Muscle layer of duodenum (tissue), 2 donors: ENCODE measurements around the gene CYP27C1.

ENCODE experiments used
- H3K27ac ChIP-seq: one replicate; pipeline ENCODE4 v1.7.0; 2013; ENCODE audit warnings: mild to moderate bottlenecking, low read length
- H3K27me3 ChIP-seq: one replicate; pipeline ENCODE4 v1.7.0; 2013; ENCODE audit warnings: low read depth, mild to moderate bottlenecking, control low read depth, low read length
- H3K36me3 ChIP-seq, 2 donors: one replicate each; pipeline ENCODE4 v1.7.0; 2013; ENCODE audit warnings: low read length in 2 of 2, control low read depth in 1 of 2, mild to moderate bottlenecking in 1 of 2; ENCODE audit not compliant: insufficient read depth in 2 of 2, control insufficient read depth in 1 of 2
- H3K4me1 ChIP-seq, 2 donors: one replicate each; pipeline ENCODE4 v1.7.0; 2013; ENCODE audit warnings: low read length in 2 of 2, mild to moderate bottlenecking in 2 of 2, control low read depth in 1 of 2, moderate library complexity in 1 of 2; ENCODE audit not compliant: insufficient read depth in 2 of 2, control insufficient read depth in 1 of 2
- H3K4me3 ChIP-seq, 2 donors: one replicate each; pipeline ENCODE4 v1.7.0; 2013; ENCODE audit warnings: low read length in 2 of 2, low read depth in 1 of 2, mild to moderate bottlenecking in 1 of 2
- H3K9me3 ChIP-seq, 2 donors: one replicate each; pipeline ENCODE4 v1.7.0; 2013; ENCODE audit warnings: low read length in 2 of 2, control low read depth in 1 of 2, mild to moderate bottlenecking in 1 of 2; ENCODE audit not compliant: control insufficient read depth in 1 of 2
- donor health status: healthy.

CYP27C1 gene

GRCh38 chr2:127200962-127201361, 19.1 kb downstream of the CYP27C1 start:
- no peaks in the 10 kb centered on the region for H3K27me3 ChIP-seq
- H3K4me3 ChIP-seq: no peak overlapping the region
- H3K36me3 ChIP-seq: no peaks in the 10 kb centered on the region
- no peaks in the 10 kb centered on the region for H3K4me1 ChIP-seq
- no peaks in the 10 kb centered on the region for H3K9me3 ChIP-seq
- no peak overlapping the region for H3K27ac ChIP-seq

- Histone ChIP-seq H3K4me1 (no peaks in the 10 kb centered on the region), H3K9me3 (no peaks in the 10 kb centered on the region), H3K27me3 (no peaks in the 10 kb centered on the region), H3K36me3 (no peaks in the 10 kb centered on the region), H3K4me3 (no peak overlapping the region), H3K27ac (no peak overlapping the region)
These were observed 20.9 kb downstream of the CYP27C1 start for GRCh38 chr2:127199223-127199622.

DNA sequence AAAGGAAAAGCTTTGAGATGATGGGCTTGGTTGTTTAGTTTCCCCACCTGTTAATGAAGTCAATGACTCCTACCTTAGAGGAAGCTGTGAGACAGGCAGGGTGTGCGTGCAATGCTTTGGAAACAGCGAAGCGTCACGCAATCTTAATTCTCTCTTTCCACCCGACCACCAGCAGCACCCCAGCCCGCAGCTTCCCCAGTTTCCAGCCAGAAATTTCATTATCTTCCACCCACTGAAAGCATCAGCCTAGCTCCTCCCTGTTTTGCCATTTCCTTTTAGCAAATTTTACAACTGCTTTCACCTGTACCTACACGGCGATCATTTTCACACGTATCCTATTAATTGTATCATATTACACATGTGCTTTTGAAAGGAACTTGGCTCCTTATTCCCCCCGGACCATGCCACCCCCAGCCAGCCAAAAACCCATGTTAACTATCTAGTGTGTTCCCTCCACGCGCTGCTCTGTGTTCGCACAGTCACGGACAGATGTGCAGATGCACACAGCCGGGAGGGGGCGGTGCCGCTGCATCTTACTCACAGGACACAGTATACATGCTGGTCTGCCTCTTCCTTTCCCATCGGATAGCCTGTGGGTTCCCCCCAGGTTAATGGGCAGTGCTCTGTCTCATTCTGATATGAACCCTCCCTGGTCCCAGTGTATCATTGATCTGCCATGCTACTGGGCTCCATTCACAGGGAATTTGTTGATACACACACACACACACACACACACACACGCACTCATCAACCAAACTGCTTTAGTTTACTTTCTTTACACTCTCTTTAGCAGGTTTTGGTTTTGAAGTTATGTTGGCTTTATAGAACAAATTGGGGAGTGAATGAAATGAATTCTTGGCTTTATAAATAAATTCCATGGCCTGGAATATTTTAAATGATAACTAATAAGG, 22.4 kb downstream of the CYP27C1 start:
- Histone ChIP-seq H3K4me1 (peaks cover 0 to 4% of the 10 kb centered on the region in 2 donors), H3K27ac (no peak overlapping the region), H3K36me3 (no peaks in the 10 kb centered on the region), H3K9me3 (no peaks in the 10 kb centered on the region), H3K27me3 (no peaks in the 10 kb centered on the region), H3K4me3 (no peak overlapping the region)

DNA sequence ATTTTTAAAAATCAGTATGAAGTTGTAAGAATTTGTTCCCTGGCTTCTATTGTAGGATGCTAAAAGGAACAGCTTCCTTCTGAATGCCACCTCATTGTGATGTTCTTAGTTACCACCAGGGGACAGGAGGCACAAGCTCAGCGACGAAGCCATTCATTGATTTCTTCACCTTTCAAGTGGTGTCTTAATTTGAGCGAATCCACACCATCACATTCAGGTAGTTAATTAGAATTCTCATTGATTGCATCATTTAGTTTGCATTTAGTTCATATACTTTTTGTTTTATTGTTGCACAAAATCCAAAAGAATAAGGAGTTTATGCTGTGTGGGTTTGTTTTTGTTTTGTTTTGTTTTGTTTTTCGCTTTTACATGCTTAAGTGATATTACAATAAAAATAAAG, 23.1 kb downstream of the CYP27C1 start:
- Histone ChIP-seq H3K4me3 (no peak overlapping the region), H3K27me3 (no peaks in the 10 kb centered on the region), H3K27ac (no peak overlapping the region), H3K9me3 (no peaks in the 10 kb centered on the region), H3K4me1 (peaks cover 0 to 4% of the 10 kb centered on the region in 2 donors), H3K36me3 (no peaks in the 10 kb centered on the region)

- H3K27me3 ChIP-seq: no peaks in the 10 kb centered on the region
- H3K27ac ChIP-seq: no peak overlapping the region
- no peaks in the 10 kb centered on the region for H3K9me3 ChIP-seq
- H3K36me3 ChIP-seq: no peaks in the 10 kb centered on the region
- no peak overlapping the region for H3K4me3 ChIP-seq
- peaks cover 0 to 4% of the 10 kb centered on the region in 2 donors for H3K4me1 ChIP-seq
These were observed 23.6 kb downstream of the CYP27C1 start for GRCh38 chr2:127196549-127196948.

DNA sequence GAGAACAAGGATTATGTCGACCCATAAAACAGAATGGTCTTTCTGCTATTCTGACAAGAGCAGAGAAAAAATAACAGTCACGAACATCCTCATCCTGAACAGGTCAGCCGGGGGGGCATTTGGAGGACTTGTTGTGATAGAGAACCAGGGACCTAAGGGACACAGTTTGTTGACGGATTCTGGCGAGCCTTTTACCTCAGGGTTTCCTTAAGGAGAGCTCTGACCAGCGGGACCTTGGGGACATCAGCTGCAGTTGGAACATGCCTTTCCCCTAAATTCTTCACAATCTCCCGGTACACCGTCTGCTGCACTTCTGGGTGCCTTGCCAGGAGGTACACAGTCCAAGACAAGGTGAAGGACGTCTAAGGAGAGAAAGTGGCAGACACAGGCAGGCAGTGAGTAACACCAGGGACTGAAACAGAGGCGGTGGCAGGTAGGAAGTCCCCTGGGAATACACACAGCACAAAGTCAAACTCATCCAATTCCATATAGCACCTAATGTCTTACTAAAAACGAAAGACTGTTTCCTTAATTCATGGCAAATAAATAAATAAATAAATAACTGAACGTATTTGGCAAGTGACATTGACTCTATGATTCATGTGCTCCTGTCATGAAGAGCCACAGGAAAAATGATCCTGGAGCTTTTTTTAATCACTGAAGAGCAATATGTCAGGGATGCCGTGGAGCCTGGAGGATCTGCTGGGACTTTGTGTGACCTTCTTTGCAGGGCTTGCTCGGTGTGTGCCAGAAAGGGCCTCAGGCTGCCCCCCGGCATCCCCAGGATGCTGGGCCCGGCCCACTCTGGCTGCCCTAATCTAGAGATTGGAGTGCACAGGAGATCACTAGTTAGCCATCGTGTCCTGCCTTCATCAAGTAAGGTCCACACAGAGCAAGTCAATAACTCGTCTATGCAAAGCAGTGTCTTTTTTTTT, 24.7 kb downstream of the CYP27C1 start:
- no peaks in the 10 kb centered on the region for H3K27me3 ChIP-seq
- H3K36me3 ChIP-seq: no peaks in the 10 kb centered on the region
- H3K9me3 ChIP-seq: no peaks in the 10 kb centered on the region
- no peak overlapping the region for H3K4me3 ChIP-seq
- H3K27ac ChIP-seq: no peak overlapping the region
- peaks cover 0 to 4% of the 10 kb centered on the region in 2 donors for H3K4me1 ChIP-seq

DNA sequence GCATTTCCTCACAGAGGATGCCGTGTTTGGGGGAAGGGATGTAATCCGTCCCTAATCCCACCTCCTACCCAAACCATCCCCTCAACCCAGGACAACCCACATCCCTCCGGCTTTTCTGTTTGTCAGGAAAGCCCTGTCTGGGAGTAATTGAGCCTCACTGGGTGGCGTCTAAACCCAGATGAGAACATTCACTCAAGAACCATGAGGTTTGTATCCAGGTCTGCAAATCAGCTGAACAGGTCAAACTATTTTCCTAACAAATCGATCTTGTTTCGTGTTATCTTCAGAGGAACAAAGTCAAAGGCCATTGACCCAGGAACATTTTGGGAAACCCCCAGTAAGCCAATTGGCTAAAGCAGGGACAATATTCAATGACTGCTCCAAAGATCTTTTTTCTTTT, 25.7 kb downstream of the CYP27C1 start:
- Histone ChIP-seq H3K4me3 (no peak overlapping the region), H3K9me3 (no peaks in the 10 kb centered on the region), H3K27me3 (no peaks in the 10 kb centered on the region), H3K4me1 (peaks cover 0 to 4% of the 10 kb centered on the region in 2 donors), H3K27ac (no peak overlapping the region), H3K36me3 (no peaks in the 10 kb centered on the region)

- no peak overlapping the region for H3K27ac ChIP-seq
- no peak overlapping the region for H3K4me3 ChIP-seq
- H3K36me3 ChIP-seq: no peaks in the 10 kb centered on the region
- H3K27me3 ChIP-seq: no peaks in the 10 kb centered on the region
- H3K9me3 ChIP-seq: no peaks in the 10 kb centered on the region
- peaks cover 0 to 4% of the 10 kb centered on the region in 2 donors for H3K4me1 ChIP-seq
These were observed 26.2 kb downstream of the CYP27C1 start for GRCh38 chr2:127193967-127194280.

GRCh38 chr2:127193164-127193966, 26.7 kb downstream of the CYP27C1 start:
- H3K9me3 ChIP-seq: no peaks in the 10 kb centered on the region
- H3K27ac ChIP-seq: no peak overlapping the region
- H3K36me3 ChIP-seq: no peaks in the 10 kb centered on the region
- no peaks in the 10 kb centered on the region for H3K27me3 ChIP-seq
- no peak overlapping the region for H3K4me3 ChIP-seq
- peaks cover 0 to 4% of the 10 kb centered on the region in 2 donors for H3K4me1 ChIP-seq

GRCh38 chr2:127191331-127192219, 28.5 kb downstream of the CYP27C1 start:
- no peaks in the 10 kb centered on the region for H3K36me3 ChIP-seq
- no peaks in the 10 kb centered on the region for H3K27me3 ChIP-seq
- H3K9me3 ChIP-seq: no peaks in the 10 kb centered on the region
- H3K27ac ChIP-seq: no peak overlapping the region
- no peak overlapping the region for H3K4me3 ChIP-seq
- peaks cover 0 to 4% of the 10 kb centered on the region in 2 donors for H3K4me1 ChIP-seq
